Left lung (tissue), 10 donors: ENCODE measurements around the gene BLNK. TPM values are rescaled to one million over a fixed set of nuclear protein-coding genes. Genes with fewer than 3 reads are reported as not detected.

Source experiments
- ATAC-seq: fragments of 200-7000 bp; cut with Tn5 transposase; one replicate; pipeline ENCODE4 v1.9.1; 2020; ENCODE audit warnings: moderate library complexity
- DNase-seq, 4 donors: peaks; one replicate each; pipeline ENCODE4 v3.0.0-alpha.2; 2013 to 2020
- H3K27ac ChIP-seq, 2 donors: fragments of 200-600 bp; sonication (generic) in 1 of 2; one replicate each; pipeline versions ENCODE4 v1.5.0 to v1.8.0; 2020 to 2021
- H3K27me3 ChIP-seq, 2 donors: fragments of 200-600 bp; sonication (generic) in 1 of 2; one replicate each; pipeline versions ENCODE4 v1.5.0 to v1.8.0; 2020 to 2021
- H3K36me3 ChIP-seq, 2 donors: fragments of 200-600 bp; sonication (generic) in 1 of 2; one replicate each; pipeline versions ENCODE4 v1.5.0 to v1.8.0; 2020 to 2021
- H3K4me1 ChIP-seq, 2 donors: fragments of 200-600 bp; one replicate each; pipeline ENCODE4 v1.8.0; 2021
- H3K4me3 ChIP-seq, 2 donors: fragments of 200-600 bp; sonication (generic) in 1 of 2; one replicate each; pipeline versions ENCODE4 v1.5.0 to v1.8.0; 2020 to 2021; ENCODE audit warnings: mild to moderate bottlenecking in 1 of 2
- H3K9me3 ChIP-seq, 2 donors: fragments of 200-600 bp; sonication (generic) in 1 of 2; one replicate each; pipeline versions ENCODE4 v1.5.0 to v1.8.0; 2020 to 2021
- intact Hi-C, 2 donors: fragments of 100-400 bp; cut with DNase I; formaldehyde crosslinking; loops; one replicate each; pipeline versions ENCODE4 v1.11.2 to v1.14.2; 2022
- polyA plus RNA-seq, 6 donors: library from polyadenylated mRNA; unstranded; fragments of 120-200 nt; gene quantifications; one replicate each; pipeline ENCODE4 v1.2.1, GENCODE V29; 2013; ENCODE audit not compliant: insufficient read length in 6 of 6
- total RNA-seq, 2 donors: library from RNA; stranded (reverse); fragmentation: NEBNext Ultra II Directional; extraction: Animal tissue kit (Norgen Biotek cat#: 25700); gene quantifications; one replicate each; pipeline ENCODE4 v1.2.1, GENCODE V29; 2021
- TF ChIP-seq, protein P1 (sequence below), 2 donors: fragments of 200-600 bp; sonication (generic) in 1 of 2; IDR thresholded peaks; one replicate each; pipeline versions ENCODE4 v1.5.0 to v1.8.0; 2021; ENCODE audit warnings: antibody characterized with exemption in 2 of 2
- donor health status: DM: no; HTN: yes; CAD: no.
- donor health status: DM: no; HTN: no; CAD: no.

BLNK gene
- total and polyA plus RNA-seq, 8 donors = 7.9 to 18.8 (median 15.2) TPM

DNA sequence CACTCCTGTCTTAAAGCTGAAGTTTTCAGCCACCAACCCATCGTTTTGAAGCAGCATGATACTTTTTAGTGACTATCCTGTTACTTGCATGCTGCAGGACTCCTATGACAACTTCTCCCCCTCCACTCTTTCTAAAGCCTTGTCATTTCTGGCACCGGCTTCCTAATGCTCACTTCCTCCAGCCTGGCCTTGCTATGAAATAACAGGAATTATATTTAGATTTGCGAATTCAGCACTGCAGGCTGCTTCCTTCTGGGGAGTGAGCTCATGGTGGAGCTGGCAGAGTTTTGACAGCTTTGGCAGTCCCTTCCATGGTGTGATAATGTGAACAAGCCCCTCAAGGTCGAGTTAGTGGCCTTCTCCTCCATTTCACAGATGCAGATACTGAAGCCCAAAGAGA lies 13.4 kb downstream of the BLNK start:
- intact Hi-C loops = no loop called here
- Histone ChIP-seq H3K27ac (peak overlapping the region in 1 of 2 donors; percentile 4), H3K36me3 (no peaks in the 10 kb centered on the region), H3K4me3 (no peak overlapping the region), H3K9me3 (no peaks in the 10 kb centered on the region), H3K4me1 (peaks cover 0 to 17% of the 10 kb centered on the region in 2 donors), H3K27me3 (no peaks in the 10 kb centered on the region)
- ATAC-seq (peak; percentile 72), DNase-seq (peak in 2 of 4 donors; percentile 46 to 51)
- TF ChIP-seq, protein P1, sequence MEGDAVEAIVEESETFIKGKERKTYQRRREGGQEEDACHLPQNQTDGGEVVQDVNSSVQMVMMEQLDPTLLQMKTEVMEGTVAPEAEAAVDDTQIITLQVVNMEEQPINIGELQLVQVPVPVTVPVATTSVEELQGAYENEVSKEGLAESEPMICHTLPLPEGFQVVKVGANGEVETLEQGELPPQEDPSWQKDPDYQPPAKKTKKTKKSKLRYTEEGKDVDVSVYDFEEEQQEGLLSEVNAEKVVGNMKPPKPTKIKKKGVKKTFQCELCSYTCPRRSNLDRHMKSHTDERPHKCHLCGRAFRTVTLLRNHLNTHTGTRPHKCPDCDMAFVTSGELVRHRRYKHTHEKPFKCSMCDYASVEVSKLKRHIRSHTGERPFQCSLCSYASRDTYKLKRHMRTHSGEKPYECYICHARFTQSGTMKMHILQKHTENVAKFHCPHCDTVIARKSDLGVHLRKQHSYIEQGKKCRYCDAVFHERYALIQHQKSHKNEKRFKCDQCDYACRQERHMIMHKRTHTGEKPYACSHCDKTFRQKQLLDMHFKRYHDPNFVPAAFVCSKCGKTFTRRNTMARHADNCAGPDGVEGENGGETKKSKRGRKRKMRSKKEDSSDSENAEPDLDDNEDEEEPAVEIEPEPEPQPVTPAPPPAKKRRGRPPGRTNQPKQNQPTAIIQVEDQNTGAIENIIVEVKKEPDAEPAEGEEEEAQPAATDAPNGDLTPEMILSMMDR (IDR thresholded peaks at IDR 0.05) = no peak

DNA sequence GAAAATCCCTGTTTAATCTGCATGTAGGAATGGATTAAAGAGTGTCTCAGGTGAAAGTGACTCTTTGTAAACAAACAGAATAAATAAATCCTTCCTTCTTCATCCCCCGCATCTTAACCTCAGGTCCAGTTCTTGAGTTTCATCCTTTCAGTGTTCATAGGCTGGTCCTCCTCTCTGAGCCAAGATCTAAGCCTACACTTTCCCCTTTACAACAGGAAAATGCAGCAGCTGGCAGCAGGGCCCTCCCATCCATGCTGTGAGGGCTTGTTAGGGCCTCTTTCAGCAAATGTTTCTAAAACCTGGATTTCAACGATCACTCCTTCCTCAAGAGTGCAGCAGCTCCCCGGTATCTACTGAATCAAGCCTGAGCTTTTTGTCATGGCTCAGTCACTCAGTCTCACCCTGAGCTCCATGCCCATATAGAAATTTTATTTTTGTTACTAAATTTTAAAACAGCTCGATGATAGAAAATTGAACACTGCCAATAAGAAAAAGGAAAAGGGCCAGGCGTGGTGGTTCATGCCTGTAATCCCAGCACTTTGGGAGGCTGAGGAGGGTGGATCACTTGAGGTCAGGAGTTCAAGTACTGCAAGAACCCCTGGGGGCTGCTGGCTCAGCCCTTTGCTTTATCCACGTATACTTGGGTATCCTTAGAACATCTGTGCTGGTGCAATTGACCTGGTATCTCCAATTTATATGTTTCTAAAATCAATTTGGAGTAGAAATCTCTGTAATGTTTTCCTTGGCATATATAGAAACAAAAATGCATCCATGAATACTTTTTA lies 15.6 kb downstream of the BLNK start:
- Histone ChIP-seq H3K9me3 (no peaks in the 10 kb centered on the region), H3K4me3 (no peak overlapping the region), H3K36me3 (no peaks in the 10 kb centered on the region), H3K4me1 (peaks cover 0 to 17% of the 10 kb centered on the region in 2 donors), H3K27ac (no peak overlapping the region), H3K27me3 (no peaks in the 10 kb centered on the region)
- DNase-seq (no peak), ATAC-seq (no peak)
- intact Hi-C loops = no loop called here
- TF ChIP-seq, protein P1 (IDR thresholded peaks at IDR 0.05) = no peak

DNA sequence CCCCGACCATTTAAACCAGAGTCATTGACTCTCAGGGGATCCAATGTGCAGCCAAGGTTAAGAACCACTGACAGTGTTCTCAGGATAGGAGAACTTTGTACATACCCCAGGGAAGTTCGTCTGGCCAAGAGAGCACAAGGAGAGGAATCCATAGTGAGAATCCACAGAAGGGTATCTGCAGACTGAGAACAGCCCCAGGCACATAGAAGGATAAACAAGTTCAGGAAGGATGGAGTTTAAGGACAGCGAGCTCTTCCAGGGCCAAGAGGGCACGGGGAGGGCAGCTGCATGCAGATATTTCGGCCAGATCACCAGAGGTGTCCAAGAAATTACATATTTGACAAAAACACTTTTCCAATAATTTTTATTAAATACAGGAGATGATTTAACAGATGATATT lies 16.4 kb downstream of the BLNK start:
- TF ChIP-seq, protein P1 (IDR thresholded peaks at IDR 0.05) = no peak
- H3K4me1 ChIP-seq = peaks cover 0 to 17% of the 10 kb centered on the region in 2 donors
- ATAC-seq (no peak), DNase-seq (no peak)
- no peaks in the 10 kb centered on the region for H3K27me3 ChIP-seq
- no peaks in the 10 kb centered on the region for H3K9me3 ChIP-seq
- H3K36me3 ChIP-seq = no peaks in the 10 kb centered on the region
- intact Hi-C loops = no loop called here
- H3K4me3 ChIP-seq = no peak overlapping the region
- H3K27ac ChIP-seq = no peak overlapping the region

DNA sequence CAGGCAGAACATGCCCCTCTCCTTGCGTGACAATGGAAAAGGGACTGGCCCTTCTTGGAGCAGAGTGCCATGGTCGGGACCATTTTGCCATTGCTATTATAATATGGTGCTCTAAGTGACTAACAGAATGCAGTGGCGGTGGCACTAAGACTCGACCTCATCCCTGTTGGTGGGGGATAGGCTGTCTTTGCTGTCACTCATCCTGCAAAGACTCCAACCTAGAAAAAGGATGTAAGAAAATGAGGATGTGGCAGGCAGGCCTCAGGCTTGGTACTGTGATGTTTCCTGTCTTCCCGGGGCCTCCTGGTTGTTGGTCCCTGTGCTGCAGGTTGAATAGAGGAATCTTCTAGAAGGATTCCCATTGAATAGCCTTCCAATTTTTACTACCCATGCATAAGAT lies 18.6 kb downstream of the BLNK start:
- ATAC-seq = no peak
- peaks cover 0 to 3% of the 10 kb centered on the region in 2 donors for H3K4me1 ChIP-seq
- no peak for DNase-seq
- H3K27me3 ChIP-seq = no peaks in the 10 kb centered on the region
- intact Hi-C loops = no loop called here
- no peaks in the 10 kb centered on the region for H3K36me3 ChIP-seq
- no peak overlapping the region for H3K4me3 ChIP-seq
- H3K27ac ChIP-seq = no peak overlapping the region
- TF ChIP-seq, protein P1 (IDR thresholded peaks at IDR 0.05) = no peak
- no peaks in the 10 kb centered on the region for H3K9me3 ChIP-seq

DNA sequence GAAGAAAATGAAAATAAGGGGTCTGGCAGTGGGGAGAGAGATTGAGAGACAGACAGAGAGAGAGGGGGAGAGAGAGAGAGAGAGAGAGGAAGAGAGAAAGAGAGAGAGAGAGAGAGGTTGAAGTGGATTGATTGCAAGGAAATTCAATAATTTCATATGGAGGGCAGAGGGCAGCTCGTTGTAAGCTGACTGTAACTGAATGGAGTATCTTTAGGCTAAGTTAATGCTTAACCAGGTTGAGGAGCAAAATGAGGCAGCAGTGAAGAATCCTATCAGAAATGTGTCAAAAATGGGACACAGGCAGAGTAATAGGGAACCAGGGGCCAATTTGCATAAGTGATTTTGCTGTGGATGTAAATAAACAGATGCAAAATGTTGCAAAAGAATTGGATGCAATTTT lies 21.0 kb downstream of the BLNK start:
- TF ChIP-seq, protein P1 (IDR thresholded peaks at IDR 0.05) = no peak
- Histone ChIP-seq H3K9me3 (no peaks in the 10 kb centered on the region), H3K27ac (no peak overlapping the region), H3K36me3 (no peaks in the 10 kb centered on the region), H3K4me3 (no peak overlapping the region), H3K27me3 (no peaks in the 10 kb centered on the region), H3K4me1 (no peaks in the 10 kb centered on the region)
- no peak for ATAC-seq
- intact Hi-C loops = no loop called here
- no peak for DNase-seq
